GM18909 (cell line): ENCODE data around the gene HPCAL1.

Experiments used
- ATAC-seq: cut with Tn5 transposase; IDR thresholded peaks from one replicate; pipeline ENCODE4 v1.9.1; 2021; ENCODE audit warnings: mild to moderate bottlenecking; ENCODE audit not compliant: unreplicated experiment, poor library complexity

The HPCAL1 gene

DNA sequence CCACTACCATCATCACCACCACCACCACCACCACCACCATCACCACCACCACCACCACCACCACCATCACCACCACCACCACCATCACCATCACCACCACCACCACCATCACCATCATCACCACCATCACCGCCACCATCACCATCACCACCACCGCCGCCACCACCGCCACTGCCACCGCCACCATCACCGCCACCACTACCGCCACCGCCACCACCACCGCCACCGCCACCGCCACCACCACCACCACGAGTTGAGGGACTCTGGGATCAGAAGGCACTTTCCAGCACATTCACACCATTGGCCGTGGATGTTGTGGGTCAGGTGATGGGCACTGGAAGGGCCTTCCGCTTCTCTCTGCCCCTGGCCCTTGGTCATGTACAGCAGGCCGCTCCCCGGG is 96.7 kb downstream of the HPCAL1 start:
- no peak for ATAC-seq

DNA sequence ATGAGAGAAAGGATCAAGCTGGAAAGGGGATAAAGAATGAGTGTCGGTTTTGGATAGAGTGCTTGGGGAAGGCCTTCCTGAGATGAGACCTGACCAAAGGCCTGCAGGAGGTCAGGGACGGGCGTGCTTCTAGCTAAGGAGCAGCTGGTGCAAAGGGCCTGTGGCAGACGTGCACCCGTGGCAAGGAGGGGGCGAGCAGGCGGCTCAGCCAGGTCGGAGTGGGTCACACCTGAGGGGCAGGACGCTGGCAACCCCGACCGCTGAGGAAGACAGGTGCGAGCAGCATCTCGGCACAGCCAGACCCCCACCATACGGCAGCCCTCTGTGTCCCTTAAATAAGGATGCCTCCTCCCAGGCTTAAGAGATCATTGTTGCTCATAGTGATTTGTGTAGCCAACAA is 97.3 kb downstream of the HPCAL1 start:
- ATAC-seq: no peak

DNA sequence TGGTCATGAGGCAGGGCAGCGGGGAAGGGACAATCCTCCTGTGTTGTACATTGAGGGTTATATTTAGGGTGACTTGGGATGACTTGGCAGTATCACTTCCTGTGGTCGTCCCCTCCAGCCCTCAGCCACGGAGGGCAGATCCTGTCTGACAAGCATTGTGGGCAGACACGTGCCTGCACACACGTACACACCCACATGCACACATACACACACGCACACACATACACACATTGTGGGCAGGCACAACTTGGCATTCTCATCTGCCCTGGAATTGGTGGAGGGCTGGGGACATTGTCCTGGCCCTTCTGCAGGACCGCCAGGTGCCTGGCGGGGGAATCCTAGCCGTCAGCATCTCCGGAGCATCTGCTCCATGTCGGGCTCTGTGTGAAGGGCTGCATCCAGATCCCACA is 97.9 kb downstream of the HPCAL1 start:
- no peak for ATAC-seq

DNA sequence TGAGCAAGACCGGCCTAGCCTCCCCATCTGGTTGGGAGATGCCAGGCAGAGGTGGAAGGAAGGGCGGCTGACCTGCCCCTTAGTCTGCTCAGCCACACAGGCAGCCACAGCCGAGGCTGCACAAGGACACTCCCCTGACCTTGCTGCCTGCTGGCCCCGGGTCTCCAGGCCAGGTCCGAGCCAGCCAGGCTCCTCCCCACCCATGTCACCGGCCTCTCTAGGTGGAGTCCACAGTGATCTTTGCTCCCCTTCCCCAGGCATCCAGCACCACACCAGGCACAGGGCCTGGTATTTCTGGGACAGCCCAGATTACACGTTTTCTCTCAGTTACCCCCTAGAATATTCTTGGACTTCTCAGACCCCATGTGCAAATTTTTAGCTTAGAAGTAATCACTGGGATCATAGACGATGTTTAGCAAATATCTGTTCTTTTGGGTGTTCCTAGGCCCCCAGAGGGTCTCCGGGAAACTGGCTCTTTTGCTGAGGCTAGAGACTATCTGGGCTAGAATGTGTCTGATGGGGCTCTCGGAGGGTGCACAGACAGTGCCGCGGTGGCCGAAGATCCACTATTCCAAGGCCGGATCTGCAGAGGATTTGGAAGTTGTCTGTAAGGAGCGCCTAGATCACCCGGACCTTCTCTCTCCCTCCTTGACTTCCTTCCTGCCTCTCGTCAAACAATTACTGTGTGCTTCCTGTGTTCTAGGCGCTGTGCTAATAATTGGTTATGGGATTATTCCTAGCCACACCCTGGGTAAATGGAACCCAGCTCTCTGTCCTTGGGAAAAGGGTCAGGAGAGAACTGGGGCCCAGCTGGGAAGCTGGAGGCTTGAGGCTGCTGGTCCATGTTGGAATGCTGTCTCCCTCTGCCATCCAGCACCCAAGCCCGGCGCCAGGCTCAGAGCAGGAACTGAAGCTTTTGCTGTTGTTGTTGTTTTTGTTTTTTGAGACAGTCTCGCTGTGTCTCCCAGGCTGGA is 98.6 kb downstream of the HPCAL1 start:
- no peak for ATAC-seq

DNA sequence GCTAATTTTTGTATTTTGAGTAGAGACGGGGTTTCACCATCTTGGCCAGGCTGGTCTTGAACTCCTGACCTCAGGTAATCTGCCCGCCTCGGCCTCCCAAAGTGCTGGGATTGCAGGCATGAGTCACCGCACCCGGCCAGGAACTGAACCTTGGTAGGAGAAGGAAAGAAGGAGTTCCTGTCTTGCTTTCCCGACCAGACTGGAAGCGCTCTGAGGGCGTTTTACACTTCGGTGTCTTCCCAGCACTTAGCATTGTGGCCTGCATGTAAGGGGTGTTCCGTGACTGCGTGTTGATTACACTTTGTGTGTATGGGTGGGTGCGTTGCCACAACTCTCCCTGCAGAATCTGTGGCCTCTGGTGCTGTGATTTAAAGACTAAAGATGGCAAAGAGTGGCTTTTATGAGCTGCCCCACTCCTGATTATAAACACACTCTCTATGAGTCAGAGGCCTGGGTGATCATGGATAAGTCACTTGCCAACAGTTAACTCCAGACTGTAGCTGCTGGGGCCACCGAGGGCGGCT is 99.4 kb downstream of the HPCAL1 start:
- ATAC-seq: no peak

DNA sequence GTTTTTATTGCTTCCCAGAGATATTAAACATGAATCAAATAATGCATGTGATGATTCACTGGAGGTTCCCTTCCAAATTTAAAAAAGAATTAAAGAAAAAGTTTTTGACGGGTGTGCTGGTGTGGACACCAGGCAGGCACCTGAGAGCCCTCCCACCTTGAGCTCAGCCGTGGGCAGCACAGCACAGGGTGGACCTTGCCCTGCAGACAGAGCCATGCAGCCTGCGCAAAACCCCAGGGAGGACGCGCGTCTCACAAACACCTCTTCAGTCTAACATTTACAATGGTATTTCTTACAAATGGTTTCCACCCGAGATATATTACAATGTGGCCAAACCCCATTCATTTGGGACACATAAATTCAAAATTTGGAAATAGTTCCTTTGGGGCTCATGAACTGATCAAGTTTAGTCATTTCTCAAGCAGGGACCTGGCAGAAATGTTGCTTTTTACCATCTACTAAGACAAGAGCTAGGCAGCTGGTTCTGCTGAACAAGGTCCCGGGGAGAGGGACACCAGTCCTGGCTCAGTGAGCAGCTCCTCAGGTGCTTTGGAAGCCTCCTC is 100.0 kb downstream of the HPCAL1 start:
- no peak for ATAC-seq

DNA sequence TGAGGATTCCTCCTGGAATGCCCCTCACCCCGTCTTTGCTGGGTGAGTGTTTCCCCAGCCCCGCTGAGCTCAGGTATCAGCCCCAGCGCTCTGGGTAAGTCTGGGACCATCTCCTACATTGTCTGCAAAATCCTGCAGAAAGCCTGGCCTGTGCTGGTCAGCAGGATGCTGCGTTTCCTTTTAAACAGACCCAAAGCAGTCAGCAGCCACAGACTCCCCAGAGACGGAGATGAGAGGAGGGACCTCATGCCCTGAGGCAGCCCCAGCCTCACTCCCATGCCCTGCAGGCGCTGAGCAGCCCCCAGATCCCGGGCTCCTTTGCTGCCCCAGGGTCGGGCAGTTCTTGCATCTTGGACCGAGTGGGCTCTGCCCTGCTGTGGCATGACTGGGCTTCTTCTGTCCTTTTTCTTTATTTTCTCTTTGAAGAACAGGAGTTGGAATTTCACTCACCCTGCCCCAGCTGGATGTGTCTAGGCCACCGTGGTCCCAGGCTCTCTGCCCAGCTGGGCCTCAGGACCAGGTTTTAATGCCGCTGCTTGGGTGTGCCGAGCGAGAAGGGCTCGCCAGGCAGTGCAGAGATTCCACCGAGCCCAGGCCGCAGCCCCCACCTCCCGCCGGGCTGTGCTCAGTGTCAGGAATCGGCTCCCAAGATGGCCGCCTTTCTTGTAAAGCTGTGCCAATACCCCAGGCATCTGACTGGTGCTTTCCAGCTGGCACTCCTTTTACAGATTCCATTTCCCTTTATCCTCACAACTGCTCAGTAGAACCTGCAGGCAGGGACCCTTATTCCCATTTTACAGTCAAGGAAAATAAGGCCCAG is 101.8 kb downstream of the HPCAL1 start:
- ATAC-seq: no peak

DNA sequence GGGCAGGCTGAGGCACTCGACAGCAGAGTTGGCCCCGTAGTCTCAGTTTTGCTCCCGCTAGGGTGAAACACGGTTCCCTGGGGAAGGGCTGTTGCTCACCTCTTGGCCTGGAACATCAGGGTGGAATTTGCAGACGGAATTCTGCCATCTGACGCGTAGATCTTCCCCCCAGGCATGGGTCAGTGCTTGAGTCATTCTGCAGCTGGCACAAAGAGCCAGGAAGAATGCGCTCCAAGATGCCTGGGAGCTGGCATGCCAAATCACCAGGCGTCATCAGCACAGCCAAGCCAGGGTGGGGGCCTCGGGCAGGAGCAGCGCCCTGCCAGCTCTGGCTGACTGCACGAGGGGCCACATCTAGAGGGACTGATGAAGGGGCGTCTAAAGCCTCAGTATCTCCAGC is 102.7 kb downstream of the HPCAL1 start:
- ATAC-seq: no peak

DNA sequence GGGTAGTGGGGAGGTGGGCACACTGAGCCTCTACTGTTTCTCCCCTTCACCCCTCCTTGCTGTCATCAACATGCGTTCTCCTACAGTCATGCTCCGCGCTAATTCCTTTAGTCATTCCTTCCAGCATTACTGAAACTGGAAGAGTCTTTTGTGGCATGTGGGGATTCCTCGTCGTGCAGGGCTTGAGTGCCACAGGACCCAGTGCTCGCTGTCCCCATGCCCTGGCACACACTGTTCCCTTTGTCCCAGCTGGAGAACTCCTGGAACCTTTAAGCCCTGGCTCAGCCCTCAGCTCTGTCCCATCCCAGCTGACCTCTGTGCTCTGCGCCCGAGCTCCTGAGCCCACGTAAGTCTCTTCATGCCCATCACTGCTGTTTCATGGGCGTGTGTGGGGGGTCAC is 103.3 kb downstream of the HPCAL1 start:
- ATAC-seq: no peak

DNA sequence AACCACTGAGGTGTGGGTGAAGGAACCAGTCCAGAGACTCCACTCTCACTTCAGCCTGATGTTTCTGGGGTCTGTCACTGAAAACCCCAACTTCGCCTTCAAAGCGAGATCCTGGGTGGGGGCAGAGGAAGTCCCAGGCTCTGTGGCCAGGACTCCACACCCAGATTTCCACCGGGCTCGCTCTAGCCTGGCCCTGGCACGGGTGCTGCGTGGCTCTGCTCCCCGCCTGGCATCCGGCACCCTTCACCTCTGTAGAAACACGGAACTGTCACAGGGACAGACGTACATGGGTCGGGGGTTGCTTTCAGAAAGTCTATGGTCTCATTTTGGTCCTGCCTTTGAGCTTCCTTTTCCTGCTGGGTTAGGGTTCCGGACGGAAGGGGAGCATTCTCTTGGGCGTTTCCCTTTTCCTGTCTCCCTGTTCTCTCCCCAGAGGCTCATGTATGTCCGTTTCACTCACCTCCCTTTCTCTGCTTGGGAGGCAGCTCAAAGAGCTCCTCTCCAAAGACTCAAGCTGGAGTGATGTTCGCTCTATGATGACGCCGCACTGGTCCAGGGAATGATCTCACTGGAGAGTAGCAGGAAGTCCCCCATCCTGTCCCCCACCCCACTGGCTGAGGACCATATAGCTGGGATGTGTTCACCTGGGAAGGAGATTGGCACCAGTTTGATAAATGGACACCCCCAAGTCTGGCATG is 103.9 kb downstream of the HPCAL1 start:
- no peak for ATAC-seq

DNA sequence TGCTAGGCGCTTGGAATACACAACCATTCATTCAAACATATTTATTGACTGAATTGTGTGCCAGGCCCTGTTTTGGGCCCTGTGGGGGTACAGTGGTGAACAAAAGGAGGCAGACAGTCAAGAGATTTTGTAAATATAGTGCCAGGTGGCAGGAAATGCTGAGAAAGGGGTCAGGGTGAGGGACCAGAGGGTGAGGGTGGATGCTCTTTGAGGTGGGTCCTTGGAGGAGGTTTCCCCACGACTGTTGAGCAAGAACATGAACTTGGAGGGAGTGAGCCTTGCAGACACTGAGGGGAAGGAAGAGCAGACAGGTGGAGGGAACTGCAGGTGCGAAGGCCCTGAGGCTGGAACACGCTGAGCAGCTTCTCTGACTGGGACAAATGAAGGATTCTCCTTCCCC is 104.7 kb downstream of the HPCAL1 start:
- no peak for ATAC-seq

DNA sequence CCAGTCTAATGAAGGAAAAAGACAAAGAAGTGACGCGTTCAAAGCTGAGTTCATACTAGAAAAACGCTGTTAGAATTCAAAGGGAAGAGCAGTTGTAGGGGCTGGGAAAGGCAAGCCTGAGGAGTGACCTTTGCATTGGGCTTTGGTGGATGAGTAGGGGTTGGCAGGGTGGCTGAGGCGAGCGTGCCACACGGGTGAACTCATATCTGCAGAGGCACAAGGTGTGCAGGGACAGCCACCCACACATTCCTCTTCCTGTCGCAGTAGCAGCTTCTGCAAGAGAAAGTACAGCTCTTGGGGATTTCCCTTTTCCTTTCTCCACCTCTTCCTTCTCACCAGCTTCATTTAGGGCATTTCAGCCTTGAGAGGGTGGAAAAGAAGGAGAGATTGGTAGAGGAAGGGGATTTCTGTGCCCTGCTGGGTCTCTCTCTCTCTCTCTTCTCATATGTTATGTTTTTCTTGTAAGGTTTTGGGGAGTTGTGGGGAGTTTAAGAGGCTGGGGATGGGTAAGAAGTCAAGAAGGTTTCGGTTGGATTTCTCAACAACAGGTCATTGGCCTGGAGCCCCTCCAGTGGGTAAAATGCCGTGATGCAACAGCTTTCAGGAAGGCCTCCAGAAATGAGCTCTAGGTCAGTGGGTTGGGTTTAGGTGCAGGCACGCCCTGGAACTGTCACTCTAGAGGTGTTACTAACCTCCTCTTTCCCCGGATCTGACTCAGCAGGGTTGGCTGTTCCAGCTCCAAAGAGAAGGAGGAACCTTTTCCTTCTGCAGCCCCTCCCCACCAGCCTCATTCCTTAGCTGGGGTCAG is 105.3 kb downstream of the HPCAL1 start:
- peak; percentile 40 for ATAC-seq

DNA sequence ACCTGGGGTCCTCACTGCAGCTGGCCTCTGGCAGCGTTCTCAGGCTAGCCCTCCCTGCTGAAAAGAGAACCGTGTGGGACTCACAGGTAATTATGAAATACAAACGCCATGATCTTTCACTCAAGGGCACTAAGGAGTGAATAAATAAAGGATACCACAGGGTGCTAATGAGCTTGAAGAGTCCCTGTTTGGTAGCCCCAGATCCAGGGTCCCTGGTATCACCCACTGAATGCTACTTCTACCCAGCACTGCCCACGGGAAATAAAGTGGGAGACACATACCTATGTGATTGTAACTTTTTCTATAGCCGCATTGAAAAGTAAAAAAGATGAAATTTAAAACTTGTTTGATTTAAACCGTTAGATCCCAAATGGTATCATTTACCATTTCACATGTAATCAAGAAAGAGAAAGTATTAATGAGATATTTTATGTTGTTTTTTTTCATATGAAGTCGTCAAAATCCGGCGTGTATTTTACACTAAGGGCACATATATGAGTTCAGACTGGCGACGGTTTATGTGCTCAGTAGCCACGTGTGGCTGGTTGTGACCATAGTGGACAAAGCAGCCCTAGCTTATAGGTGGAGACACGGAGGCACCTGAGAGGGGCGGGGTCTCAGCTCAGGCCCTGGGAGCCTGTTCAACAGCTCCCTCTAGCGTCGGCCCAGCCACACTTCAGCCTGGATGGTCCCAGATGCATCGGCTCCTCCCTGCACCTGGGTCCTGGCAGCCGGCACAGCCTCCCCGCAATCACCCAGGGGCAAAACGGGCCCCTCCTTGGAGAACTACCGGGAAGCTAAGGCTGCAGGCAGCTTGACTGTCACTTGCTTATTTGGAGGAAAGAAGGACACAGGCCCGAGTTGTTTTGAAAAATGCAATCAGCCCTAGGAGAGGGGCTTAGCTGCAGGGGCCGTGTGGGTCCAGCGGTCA is 106.2 kb downstream of the HPCAL1 start:
- peak; percentile 54 for ATAC-seq

DNA sequence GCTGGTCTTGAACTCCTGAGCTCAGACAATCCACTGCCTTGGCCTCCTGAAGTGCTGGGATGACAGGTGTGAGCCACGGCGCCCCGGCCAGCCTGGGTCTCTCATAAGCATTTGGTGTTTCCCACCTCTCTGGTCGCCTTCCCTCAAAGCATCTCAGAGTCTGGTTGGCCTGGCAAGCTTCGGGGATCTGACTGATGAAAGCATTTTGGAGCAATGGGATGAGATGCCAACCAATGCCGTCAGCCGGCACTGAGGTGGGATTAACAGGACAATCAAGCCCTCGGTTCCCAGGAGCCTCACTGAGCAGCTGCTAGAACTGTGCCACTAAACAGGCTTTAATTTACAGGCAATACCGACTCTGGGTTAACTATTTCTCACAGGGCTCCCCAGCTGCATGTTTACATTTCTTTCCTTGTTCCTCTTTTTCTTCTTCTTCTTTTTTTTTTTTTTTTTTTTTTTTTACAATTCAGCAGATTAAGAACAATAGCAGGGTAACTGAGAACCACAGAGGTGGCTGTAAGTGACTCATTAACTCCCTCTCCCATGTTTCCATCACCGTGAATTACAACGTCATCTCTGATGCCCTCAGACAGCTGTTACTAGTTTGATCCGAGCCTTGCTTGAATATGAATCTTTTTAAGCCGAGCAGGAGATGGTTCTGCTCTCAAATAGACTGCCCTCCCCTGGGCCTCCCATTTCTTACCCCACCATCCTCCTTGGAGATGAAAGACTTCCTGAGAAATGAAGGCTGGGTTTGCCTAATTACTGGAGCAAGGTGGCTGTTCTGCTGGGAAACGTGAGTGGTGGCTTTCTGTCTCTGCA is 107.5 kb downstream of the HPCAL1 start:
- peak; percentile 71 for ATAC-seq

DNA sequence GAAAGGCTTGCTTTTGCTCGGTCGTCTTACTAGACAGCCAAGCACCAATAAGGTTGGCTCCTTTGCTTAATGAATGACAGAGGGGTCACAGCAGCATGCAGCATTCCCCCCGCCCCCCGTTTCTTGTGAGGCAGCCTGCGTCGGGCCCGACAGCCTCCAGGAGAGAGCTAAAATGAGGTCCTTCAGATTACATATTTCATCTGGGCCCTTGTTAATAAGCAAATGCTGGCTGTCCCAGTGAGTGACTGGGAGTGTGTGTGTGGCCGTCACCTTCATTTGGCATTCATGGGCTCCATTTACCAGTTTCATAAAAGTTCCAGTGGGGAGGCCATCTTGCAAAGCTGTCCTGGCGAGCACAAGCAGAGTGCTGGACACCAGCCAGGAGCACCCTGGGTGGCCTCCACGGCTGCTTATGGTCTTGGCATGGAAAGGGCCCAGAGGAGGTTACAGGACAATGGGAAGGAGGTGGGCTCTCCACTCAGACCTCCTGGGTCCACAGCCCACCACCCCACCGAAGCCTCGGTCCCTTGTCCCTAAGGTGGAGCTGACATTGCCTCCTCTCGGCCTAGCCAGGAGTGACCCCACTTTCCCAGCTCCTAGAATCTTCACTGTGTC is 108.2 kb downstream of the HPCAL1 start:
- ATAC-seq: no peak

DNA sequence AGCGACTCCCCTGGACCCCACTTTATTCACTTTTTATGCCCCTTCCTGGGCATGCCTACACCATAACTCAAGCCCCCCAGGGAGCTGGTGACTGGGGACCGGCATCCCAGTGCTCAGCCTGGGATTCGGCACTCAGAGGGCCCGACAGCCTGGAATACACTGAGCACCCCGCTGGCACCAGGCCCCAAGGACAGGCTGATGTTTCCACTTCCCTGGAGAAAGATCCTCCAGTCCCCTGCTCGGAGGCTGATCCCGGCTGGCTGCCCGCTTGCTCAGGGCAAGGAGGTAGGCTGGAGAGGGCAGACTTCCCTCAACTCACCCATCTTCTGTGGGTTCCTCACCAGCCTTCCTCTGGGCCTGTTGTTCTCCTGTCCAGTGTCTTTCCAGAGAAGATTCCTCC is 108.9 kb downstream of the HPCAL1 start:
- no peak for ATAC-seq

DNA sequence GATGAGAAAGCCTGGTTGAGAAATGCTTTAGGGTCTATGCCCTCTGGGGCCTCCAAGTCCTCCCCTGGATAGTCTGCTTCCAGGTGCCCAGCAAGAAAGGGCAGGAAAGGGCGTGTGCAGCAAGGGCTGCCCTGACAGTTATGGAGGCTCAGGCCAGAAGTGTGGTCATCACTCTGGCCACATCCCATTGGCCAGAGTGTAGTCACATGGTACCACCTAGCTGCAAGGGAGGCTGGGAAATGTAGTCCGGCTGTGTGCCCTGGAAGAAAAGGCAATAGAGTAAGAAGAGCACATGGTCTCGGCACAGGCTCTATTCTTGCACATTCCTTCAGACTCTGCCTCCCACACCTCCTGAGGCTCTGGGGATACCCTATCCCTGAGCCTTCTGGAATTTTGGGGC is 109.7 kb downstream of the HPCAL1 start:
- ATAC-seq: no peak
